Endothelial cell of umbilical vein (primary cell): ENCODE results near the gene HNRNPA2B1. TPM values are rescaled to one million over a fixed set of nuclear protein-coding genes. Genes with fewer than 3 reads are reported as not detected.
A peak's percentile ranks its signal among the peaks of the same experiment; 100 is the strongest.

ENCODE experiments used
- BruUV-seq: library from RNA; stranded (reverse); fragments of 400-500 nt; replicated peaks from 2 replicates; lab custom pipeline; 2021; lab: Mats Ljungman, UMichigan
- CTCF ChIA-PET: fragments of 300-600, 350-600 bp; sonication (Branson Sonifier 250); formaldehyde crosslinking; loops from one replicate; lab custom pipeline; 2021; ENCODE audit warnings: antibody characterized with exemption, inconsistent platforms; lab: Charles Lee
- POLR2A ChIA-PET: fragments of 300-600, 350-600 bp; sonication (Branson Sonifier 250); formaldehyde crosslinking; loops from one replicate; lab custom pipeline; 2021; ENCODE audit warnings: antibody characterized with exemption, inconsistent platforms; lab: Charles Lee
- DNase-seq: peaks from one replicate; pipeline ENCODE4 v3.0.0-alpha.2; 2011; ENCODE audit warnings: low read depth, low spot score
- FAIRE-seq: peaks from 2 replicates; lab custom pipeline; 2011; peaks lifted over from hg19 to GRCh38; lab: Jason Lieb, UNC
- H2AFZ ChIP-seq: 2 replicates; pipeline ENCODE4 v1.6.0; 2012; ENCODE audit warnings: low read depth, low read length, control low read depth, inconsistent platforms
- H3K27ac ChIP-seq: 2 replicates; pipeline ENCODE4 v1.5.1; 2011; ENCODE audit warnings: low read depth, mild to moderate bottlenecking, control low read depth, low read length, moderate library complexity; ENCODE audit not compliant: insufficient read depth
- H3K27me3 ChIP-seq, 2 experiments: 2 replicates each; pipeline versions ENCODE4 v1.6.0 to v1.6.1; 2011; ENCODE audit warnings: low read length in 2 of 2, mixed read lengths in 1 of 2; ENCODE audit not compliant: control insufficient read depth in 2 of 2, insufficient read depth in 2 of 2
- H3K36me3 ChIP-seq, 2 experiments: 2 replicates in 1 of 2; 3 replicates in 1 of 2; pipeline ENCODE4 v1.5.1; 2011; ENCODE audit warnings: low read length in 2 of 2, mild to moderate bottlenecking in 1 of 2, moderate library complexity in 1 of 2; ENCODE audit not compliant: control insufficient read depth in 2 of 2, insufficient read depth in 2 of 2; ENCODE audit errors: extremely low read depth in 1 of 2
- H3K4me1 ChIP-seq: 3 replicates; pipeline ENCODE4 v1.5.1; 2011; ENCODE audit warnings: mild to moderate bottlenecking, low read length; ENCODE audit not compliant: control insufficient read depth, insufficient read depth; ENCODE audit errors: extremely low read depth
- H3K4me2 ChIP-seq: 2 replicates; pipeline ENCODE4 v1.6.1; 2011; ENCODE audit warnings: low read length, control low read depth, mixed read lengths; ENCODE audit not compliant: insufficient read depth
- H3K4me3 ChIP-seq, 3 experiments: fragments of 200-600 bp in 1 of 3; sonication (generic), shearing (Covaris generic) in 1 of 3; replicated peaks in 1 of 3; 2 replicates each; pipeline ENCODE4 v1.5.1; 2011 to 2016; ENCODE audit warnings: control low read depth in 3 of 3, low read length in 3 of 3, mild to moderate bottlenecking in 2 of 3, inconsistent platforms in 1 of 3, low read depth in 1 of 3, moderate library complexity in 1 of 3; ENCODE audit not compliant: insufficient read depth in 1 of 3
- H3K79me2 ChIP-seq: 2 replicates; pipeline ENCODE4 v1.6.0; 2012; ENCODE audit warnings: low read length, inconsistent platforms; ENCODE audit not compliant: control insufficient read depth, insufficient read depth
- H3K9ac ChIP-seq: replicated peaks from 2 replicates; pipeline ENCODE3; 2011; ENCODE audit warnings: low read length, control low read depth; ENCODE audit not compliant: insufficient read depth; ENCODE audit errors: extremely low read depth
- H3K9me1 ChIP-seq: replicated peaks from 3 replicates; pipeline ENCODE4 v1.6.0; 2011; ENCODE audit warnings: mild to moderate bottlenecking, low read length; ENCODE audit not compliant: control insufficient read depth, insufficient read depth; ENCODE audit errors: extremely low read depth
- H3K9me3 ChIP-seq: replicated peaks from 2 replicates; pipeline ENCODE4 v1.5.1; 2012; ENCODE audit warnings: low read length, inconsistent platforms; ENCODE audit not compliant: control insufficient read depth, insufficient read depth
- H4K20me1 ChIP-seq: replicated peaks from 2 replicates; pipeline ENCODE3; 2011; ENCODE audit warnings: mild to moderate bottlenecking, low read length; ENCODE audit not compliant: control insufficient read depth, insufficient read depth; ENCODE audit errors: extremely low read depth
- EZH2 ChIP-seq: IDR thresholded peaks from 2 replicates; pipeline ENCODE4 v1.6.1; 2012; ENCODE audit warnings: borderline replicate concordance, low read depth, mild to moderate bottlenecking, moderate library complexity, low read length, inconsistent platforms; ENCODE audit not compliant: severe bottlenecking
- FOS ChIP-seq: IDR thresholded peaks from 2 replicates; pipeline ENCODE4 v1.6.1; 2011; ENCODE audit warnings: mild to moderate bottlenecking, low read length, moderate library complexity, borderline replicate concordance; ENCODE audit not compliant: insufficient read depth
- GATA2 ChIP-seq: IDR thresholded peaks from 2 replicates; pipeline ENCODE4 v1.7.0; 2011; ENCODE audit warnings: low read depth, mild to moderate bottlenecking, moderate library complexity, mixed read lengths, low read length; ENCODE audit not compliant: insufficient read length, insufficient read depth
- JUN ChIP-seq: IDR thresholded peaks from 2 replicates; pipeline ENCODE4 v1.6.1; 2011; ENCODE audit warnings: borderline replicate concordance, low read depth; ENCODE audit not compliant: insufficient read length, insufficient read depth
- MYC ChIP-seq: IDR thresholded peaks from one replicate; pipeline ENCODE4 v1.6.1; 2011; ENCODE audit warnings: mild to moderate bottlenecking, low read depth, low read length
- POLR2A ChIP-seq: IDR thresholded peaks from 2 replicates; pipeline ENCODE4 v1.6.1; 2012; ENCODE audit warnings: low read depth, mild to moderate bottlenecking, control low read depth, low read length
- POLR2AphosphoS5 ChIP-seq: IDR thresholded peaks from 2 replicates; pipeline ENCODE4 v1.6.1; 2012; ENCODE audit warnings: low read depth, mild to moderate bottlenecking, control low read depth, low read length, moderate library complexity; ENCODE audit not compliant: insufficient read depth
- dilution Hi-C: fragments of 300-500 bp; cut with MboI; formaldehyde crosslinking; loops from one replicate; pipeline ENCODE4 v1.15.0; 2019; ENCODE audit warnings: low sequenced_read_pairs; ENCODE audit not compliant: extremely low pct_ligation_motif_present
- intact Hi-C: fragments of 100-400 bp; cut with micrococcal nuclease; formaldehyde crosslinking; loops from one replicate; pipeline ENCODE4 v1.10.0; 2022
- polyA plus RNA-seq, 4 experiments: library from polyadenylated mRNA; depleted of rRNA in 3 of 4; stranded (reverse) in 3 of 4; unstranded in 1 of 4; fragments of >200 nt; gene quantifications; 2 replicates each; pipeline versions ENCODE4 v1.2.1 to v1.2.3, GENCODE V29; 2011 to 2012; ENCODE audit warnings: missing spikeins in 1 of 4
- total RNA-seq: library from RNA; stranded (reverse); gene quantifications from 2 replicates; pipeline ENCODE4 v1.2.3, GENCODE V29; 2021
- TF ChIP-seq, protein P1 (sequence below), 2 donors: IDR thresholded peaks; 1 replicate in 1 of 2; 2 replicates in 1 of 2; pipeline ENCODE4 v1.5.1; 2011; ENCODE audit warnings: low read length in 2 of 2, mild to moderate bottlenecking in 2 of 2, moderate library complexity in 2 of 2, control low read depth in 1 of 2, inconsistent platforms in 1 of 2, low read depth in 1 of 2; ENCODE audit not compliant: insufficient read depth in 1 of 2; ENCODE audit errors: extremely low read depth in 1 of 2
- TF ChIP-seq, protein P2 (sequence below): IDR thresholded peaks from 2 replicates; pipeline ENCODE4 v1.6.1; 2011; ENCODE audit not compliant: insufficient read depth, insufficient read length

The HNRNPA2B1 gene
- total and polyA plus RNA-seq, 2 donors (not counting 3 experiments of a cell fraction or from before 2014, with no cell fraction given), result 198 to 703 TPM

GRCh38 chr7:26151953-26152781 lies 48.4 kb downstream of the HNRNPA2B1 start, which contains the start of gene NFE2L3:
Gene NFE2L3 (plus strand): TSS chr7:26152198. CDS start chr7:26152499, 301 bp downstream.
- H3K4me1 ChIP-seq, result peaks cover 45% of the 10 kb centered on the region
- peak within 1 kb of the TSS; percentile 92 for H3K27ac ChIP-seq

More at GRCh38 chr7:26151953-26152781, 48.4 kb downstream of the HNRNPA2B1 start, which contains the start of gene NFE2L3:
- Histone ChIP-seq H3K27me3 (peaks cover 0 to 4% of the 10 kb centered on the region in 2 experiments), H3K4me3 (peak within 1 kb of the TSS; percentile 42 to 71 (median 68)), H3K4me2 (peak within 1 kb of the TSS; percentile 76), H2AFZ (peak within 1 kb of the TSS; percentile 98), H3K36me3 (no peaks in the 10 kb centered on the region), H3K9ac (peak within 1 kb of the TSS; percentile 45), H3K79me2 (peaks cover 42% of the 10 kb centered on the region), H4K20me1 (no peaks in the 10 kb centered on the region), H3K9me1 (no peaks in the 10 kb centered on the region), H3K9me3 (no peaks in the 10 kb centered on the region)
- dilution Hi-C loops (no loop called here), intact Hi-C loops (loop anchor here (2.0 to 10.0 kb wide), 7 partner anchors 51 to 963 kb away; no protein-coding TSS in a partner anchor)
- ChIA-PET CTCF (interaction anchor here (0.6 to 1.7 kb wide), 21 partner anchors 9 to 516 kb away, joined by 3 to 19 read pairs (median 3); partner anchors contain the start of genes CBX3 and HNRNPA2B1), POLR2A (interaction anchor here (0.7 to 1.7 kb wide), 8 partner anchors 9 to 49 kb away, joined by 3 to 8 read pairs (median 6); partner anchors contain the start of gene CBX3)
- FAIRE-seq (peak; percentile 50), DNase-seq (peak; percentile 77)
- no TSS peak for BruUV-seq
- TF ChIP-seq POLR2AphosphoS5 (peak; percentile 62), FOS (no peak), POLR2A (peak; percentile 46), GATA2 (no peak), JUN (no peak), MYC (no peak), EZH2 (no peak)
- TF ChIP-seq, protein P1, sequence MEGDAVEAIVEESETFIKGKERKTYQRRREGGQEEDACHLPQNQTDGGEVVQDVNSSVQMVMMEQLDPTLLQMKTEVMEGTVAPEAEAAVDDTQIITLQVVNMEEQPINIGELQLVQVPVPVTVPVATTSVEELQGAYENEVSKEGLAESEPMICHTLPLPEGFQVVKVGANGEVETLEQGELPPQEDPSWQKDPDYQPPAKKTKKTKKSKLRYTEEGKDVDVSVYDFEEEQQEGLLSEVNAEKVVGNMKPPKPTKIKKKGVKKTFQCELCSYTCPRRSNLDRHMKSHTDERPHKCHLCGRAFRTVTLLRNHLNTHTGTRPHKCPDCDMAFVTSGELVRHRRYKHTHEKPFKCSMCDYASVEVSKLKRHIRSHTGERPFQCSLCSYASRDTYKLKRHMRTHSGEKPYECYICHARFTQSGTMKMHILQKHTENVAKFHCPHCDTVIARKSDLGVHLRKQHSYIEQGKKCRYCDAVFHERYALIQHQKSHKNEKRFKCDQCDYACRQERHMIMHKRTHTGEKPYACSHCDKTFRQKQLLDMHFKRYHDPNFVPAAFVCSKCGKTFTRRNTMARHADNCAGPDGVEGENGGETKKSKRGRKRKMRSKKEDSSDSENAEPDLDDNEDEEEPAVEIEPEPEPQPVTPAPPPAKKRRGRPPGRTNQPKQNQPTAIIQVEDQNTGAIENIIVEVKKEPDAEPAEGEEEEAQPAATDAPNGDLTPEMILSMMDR (IDR thresholded peaks at IDR 0.05; ENCODE audit: extremely low read depth in 1 of 2, insufficient read depth in 1 of 2, low read depth in 1 of 2, low read length in 2 of 2), result peak in 1 of 2 donors; percentile 7
- TF ChIP-seq, protein P2, sequence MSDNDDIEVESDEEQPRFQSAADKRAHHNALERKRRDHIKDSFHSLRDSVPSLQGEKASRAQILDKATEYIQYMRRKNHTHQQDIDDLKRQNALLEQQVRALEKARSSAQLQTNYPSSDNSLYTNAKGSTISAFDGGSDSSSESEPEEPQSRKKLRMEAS, result no peak
